ENCODE measurements around the gene U2AF2.

- TF ChIP-seq CTCF (IDR thresholded peaks at IDR 0.05) (no peak), POLR2A (IDR thresholded peaks at IDR 0.05) (no peak)
These were observed 46.0 kb downstream of the U2AF2 start for GRCh38 chr19:55700813-55701212.

Data from Peyer's patch (tissue), 4 donors.